AG09309 (cell line): ENCODE measurements around the gene CCDC183.

Experiments
- DNase-seq: peaks from one replicate; pipeline ENCODE4 v3.0.0-alpha.2; 2010; ENCODE audit warnings: low read depth
- H3K4me3 ChIP-seq: 2 replicates; pipeline ENCODE4 v1.5.1; 2011; ENCODE audit warnings: mild to moderate bottlenecking, low read depth, low read length, moderate library complexity; ENCODE audit not compliant: control insufficient read depth
- TF ChIP-seq, protein P1 (sequence below): IDR thresholded peaks from 2 replicates; pipeline ENCODE4 v1.5.1; 2011; ENCODE audit warnings: mild to moderate bottlenecking, low read depth, low read length, inconsistent platforms; ENCODE audit not compliant: insufficient read depth, control insufficient read depth; ENCODE audit errors: missing control alignments

The CCDC183 gene

DNA sequence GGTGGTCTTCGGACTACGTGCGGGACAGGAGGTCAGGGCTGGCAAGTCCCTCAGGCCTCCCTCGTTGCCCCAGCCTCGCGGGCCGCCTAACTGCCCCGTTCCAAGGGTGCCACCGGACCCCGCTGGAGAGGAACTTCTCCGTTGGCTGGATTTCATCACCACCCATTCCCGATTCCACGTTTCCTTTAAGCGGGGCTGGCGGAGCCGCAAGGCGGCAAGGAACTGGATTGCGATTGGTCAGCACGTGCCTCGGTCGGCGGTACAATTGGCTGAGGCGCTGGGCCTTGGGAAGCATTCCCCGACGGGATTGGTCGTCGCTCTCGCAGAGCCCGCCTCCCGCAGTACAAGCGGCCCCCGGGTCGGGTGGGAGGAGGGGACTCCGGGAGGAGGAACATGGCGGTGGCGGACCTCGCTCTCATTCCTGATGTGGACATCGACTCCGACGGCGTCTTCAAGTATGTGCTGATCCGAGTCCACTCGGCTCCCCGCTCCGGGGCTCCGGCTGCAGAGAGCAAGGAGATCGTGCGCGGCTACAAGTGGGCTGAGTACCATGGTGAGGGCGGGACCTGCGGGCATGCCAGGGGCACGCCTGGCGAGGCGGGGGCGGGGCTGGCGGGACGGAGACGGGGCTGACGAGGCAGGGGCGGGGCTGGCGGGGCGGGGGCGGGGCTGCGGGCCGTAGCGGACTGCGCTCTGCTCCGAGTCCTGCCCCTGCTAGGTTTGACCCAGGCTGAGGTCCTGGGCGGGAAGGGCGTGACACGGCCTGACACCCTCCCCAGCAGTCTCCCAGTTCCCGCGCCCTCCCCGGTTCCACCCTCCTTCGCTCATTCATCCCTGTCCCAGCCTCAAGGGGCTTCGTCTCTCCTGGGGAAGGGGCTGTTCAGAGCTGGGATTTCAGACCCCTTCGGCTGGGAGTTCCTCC is 53.2 kb downstream of the CCDC183 start, which contains the start of gene PHPT1:
PHPT1 (plus strand) TSS at position 372 of the 922 bp plus-strand sequence; CDS start at position 394, 22 bp downstream.
- TF ChIP-seq, protein P1, sequence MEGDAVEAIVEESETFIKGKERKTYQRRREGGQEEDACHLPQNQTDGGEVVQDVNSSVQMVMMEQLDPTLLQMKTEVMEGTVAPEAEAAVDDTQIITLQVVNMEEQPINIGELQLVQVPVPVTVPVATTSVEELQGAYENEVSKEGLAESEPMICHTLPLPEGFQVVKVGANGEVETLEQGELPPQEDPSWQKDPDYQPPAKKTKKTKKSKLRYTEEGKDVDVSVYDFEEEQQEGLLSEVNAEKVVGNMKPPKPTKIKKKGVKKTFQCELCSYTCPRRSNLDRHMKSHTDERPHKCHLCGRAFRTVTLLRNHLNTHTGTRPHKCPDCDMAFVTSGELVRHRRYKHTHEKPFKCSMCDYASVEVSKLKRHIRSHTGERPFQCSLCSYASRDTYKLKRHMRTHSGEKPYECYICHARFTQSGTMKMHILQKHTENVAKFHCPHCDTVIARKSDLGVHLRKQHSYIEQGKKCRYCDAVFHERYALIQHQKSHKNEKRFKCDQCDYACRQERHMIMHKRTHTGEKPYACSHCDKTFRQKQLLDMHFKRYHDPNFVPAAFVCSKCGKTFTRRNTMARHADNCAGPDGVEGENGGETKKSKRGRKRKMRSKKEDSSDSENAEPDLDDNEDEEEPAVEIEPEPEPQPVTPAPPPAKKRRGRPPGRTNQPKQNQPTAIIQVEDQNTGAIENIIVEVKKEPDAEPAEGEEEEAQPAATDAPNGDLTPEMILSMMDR: no peak
- peak within 1 kb of the TSS; percentile 95 for H3K4me3 ChIP-seq
- DNase-seq: peak; percentile 97

DNA sequence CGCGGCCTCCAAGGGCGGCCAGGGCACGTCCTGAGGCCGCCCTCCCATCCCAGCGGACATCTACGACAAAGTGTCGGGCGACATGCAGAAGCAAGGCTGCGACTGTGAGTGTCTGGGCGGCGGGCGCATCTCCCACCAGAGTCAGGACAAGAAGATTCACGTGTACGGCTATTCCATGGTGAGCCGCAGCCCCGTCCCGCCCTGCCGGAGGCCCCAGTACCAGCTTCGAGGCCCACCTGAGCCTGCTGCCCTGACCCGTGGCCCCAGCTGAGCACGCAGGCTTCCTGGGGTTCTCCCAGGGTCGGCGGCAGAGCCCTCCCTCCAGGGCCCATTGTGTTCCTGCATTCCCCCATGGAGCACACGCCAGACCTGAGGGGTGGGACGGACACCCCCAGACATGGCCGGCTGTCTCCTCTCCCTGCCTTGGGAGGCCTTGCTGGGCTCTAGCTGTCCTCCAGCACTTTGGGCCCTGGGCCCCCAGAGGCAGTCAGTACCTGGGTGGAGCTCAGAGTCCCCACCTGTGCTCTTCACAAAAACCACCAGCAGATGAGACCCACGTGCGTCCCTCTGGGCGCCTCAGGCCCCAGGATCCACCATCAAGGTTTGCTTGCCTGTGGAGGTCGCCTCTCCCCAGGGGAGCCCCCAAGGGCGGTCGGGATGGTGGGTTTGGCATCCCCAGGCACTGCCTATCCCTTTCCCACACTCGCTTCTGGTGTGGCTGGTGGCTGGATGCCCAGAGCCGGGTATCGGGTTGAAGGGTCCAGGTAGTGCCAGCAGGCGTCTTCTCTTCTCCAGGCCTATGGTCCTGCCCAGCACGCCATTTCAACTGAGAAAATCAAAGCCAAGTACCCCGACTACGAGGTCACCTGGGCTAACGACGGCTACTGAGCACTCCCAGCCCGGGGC is 54.1 kb downstream of the CCDC183 start:
- DNase-seq: no peak
- H3K4me3 ChIP-seq: peak overlapping the region; percentile 95
- TF ChIP-seq, protein P1: no peak

DNA sequence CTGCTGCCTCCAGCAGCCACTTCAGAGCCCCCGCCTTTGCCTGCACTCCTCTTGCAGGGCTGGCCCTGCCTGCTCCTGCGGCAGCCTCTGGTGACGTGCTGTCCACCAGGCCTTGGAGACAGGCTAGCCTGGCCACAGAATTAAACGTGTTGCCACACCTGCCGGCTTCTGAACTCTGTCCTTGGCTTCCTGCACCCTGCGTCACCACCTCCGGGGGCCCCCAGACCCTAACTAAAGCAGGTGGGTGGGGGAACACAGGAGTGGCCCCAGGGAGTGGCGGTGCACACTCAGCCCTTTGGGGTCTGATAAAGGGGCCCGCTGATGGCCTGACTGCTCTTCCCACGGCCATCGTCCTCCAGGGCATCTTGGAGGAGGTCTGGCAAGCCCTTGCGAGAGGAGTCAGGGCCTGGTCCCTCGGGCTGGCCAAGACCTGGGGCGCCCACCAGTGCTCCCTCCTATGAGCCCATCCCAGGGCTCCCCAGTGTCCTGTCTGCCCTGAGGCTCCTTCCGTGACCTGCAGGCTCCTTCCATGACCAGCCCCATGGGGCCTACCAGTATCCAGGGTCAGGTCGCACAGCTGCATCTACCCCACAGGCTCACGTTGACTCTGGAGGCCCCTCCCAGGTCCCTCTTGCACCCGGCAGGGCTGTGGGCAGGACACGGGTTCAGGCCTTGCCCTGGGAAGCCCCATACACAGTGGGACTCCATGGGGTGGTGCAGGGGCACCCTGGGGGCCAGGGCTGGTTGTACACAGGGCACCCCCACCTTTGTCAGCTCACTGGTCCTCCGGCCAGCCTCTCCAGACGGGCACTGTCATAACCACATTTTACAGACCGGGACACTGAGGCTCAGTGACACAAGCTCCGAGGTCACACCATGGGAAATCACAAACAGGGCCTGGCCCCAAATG is 55.0 kb downstream of the CCDC183 start:
- H3K4me3 ChIP-seq: no peak overlapping the region; the same call in 1 of the 2 replicates
- DNase-seq: no peak
- TF ChIP-seq, protein P1: no peak

DNA sequence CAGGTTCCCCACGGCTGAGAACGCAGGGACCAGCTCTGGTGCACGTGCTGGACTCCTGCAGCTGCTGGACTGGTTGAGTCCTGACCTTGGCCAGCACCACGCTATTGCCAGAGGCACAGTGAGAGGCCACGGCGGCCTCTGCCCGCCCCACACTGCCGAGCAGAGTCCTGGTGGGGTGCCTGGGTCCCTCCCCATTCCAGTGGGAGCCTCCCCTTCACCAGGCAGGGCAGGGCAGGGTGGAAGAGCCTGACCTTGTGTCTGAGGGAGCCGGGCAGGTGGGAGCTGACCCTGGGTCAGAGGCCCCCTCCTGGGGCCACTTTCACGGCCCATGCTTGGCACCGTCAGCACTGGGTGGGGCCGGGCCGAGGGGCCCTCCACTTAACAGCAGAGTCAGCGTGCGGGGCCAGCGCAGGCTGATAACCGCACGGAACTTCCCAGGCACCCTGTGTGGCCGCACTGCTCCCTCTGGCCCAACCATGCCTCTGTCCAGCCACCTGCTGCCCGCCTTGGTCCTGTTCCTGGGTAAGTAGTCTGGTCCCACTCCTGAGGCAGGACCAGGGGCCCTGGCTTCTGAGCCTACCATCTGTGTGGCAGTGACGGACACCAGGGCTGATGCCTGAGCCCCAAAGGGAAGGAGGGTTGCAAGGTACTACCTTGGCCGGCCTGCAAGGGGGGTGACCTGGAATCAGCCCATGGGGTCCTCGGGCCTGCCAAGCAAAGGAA is 56.0 kb downstream of the CCDC183 start, which contains the start of gene MAMDC4:
MAMDC4 (plus strand) TSS at position 406 of the 723 bp plus-strand sequence; CDS start at position 477, 71 bp downstream.
- TF ChIP-seq, protein P1: no peak
- H3K4me3 ChIP-seq: no peak within 1 kb of the TSS
- no peak for DNase-seq

DNA sequence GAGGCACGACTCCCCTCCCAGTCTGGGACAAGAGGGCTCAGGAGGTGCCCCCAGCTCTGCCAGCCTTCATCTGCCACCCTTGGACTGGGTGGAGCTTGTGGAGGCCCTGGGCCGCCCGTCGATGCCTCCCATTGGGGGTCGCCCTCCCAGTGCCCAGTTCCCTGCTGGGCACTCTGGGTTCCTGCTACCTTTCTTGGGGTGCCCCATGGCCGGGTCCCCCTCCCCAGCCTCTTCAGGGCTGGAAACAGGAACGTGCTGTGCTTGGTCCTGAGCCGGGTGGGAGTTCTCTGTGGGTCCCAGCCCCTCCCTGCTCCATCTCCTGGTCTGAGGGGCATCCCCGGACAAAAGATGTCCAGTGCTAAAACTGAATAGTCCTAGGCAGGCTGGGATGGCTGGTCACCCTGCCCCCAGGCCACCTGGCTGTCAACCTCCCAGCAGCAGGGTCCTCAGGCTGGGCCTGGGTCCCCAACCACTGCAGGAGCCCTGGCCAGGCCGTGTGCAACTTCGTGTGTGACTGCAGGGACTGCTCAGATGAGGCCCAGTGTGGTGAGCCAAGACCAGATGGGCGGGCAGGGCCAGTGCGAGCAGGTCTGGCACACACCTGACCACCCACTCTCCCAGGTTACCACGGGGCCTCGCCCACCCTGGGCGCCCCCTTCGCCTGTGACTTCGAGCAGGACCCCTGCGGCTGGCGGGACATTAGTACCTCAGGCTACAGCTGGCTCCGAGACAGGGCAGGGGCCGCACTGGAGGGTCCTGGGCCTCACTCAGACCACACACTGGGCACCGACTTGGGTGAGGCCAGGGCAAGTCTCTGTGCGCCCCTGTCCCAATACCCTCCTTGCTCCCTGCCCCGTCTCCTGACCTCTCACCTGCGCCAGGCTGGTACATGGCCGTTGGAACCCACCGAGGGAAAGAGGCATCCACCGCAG is 56.8 kb downstream of the CCDC183 start:
- H3K4me3 ChIP-seq: no peak overlapping the region
- TF ChIP-seq, protein P1: no peak
- DNase-seq: no peak
